ENCODE data around the gene CD58. TPM values are rescaled to one million over a fixed set of nuclear protein-coding genes. Genes with fewer than 3 reads are reported as not detected.

The CD58 gene
- total and polyA plus RNA-seq, 9 of the 15 experiments (the other 6 are each of a cell fraction or from before 2014, with no cell fraction given) = 18.1 to 113 (median 37.4) TPM

GRCh38 chr1:116471241-116471640 lies 99.6 kb downstream of the CD58 start (continued):
- no peak for TF ChIP-seq ZNF23 (CRISPR knock-in tag; IDR thresholded peaks at IDR 0.05)
- no peak for TF ChIP-seq SP2 (IDR thresholded peaks at IDR 0.05; ENCODE audit: extremely low read depth, low read depth, low read length, poor library complexity, severe bottlenecking)
- no peak for TF ChIP-seq ZBTB12 (CRISPR knock-in tag; IDR thresholded peaks at IDR 0.05)
- no peak for TF ChIP-seq ELF4 (CRISPR knock-in tag; IDR thresholded peaks at IDR 0.05)
- TF ChIP-seq RBM17 (IDR thresholded peaks at IDR 0.05; ENCODE audit: borderline replicate concordance, low read depth, low read length) = no peak
- no peak for TF ChIP-seq KLF13 (tag; IDR thresholded peaks at IDR 0.05; ENCODE audit: borderline replicate concordance, low read depth)
- TF ChIP-seq PKNOX1 (IDR thresholded peaks at IDR 0.05) = peak; percentile 40; the same call in 1 of the 2 replicates
- TF ChIP-seq DIDO1 (tag; IDR thresholded peaks at IDR 0.05; ENCODE audit: low read depth) = no peak
- TF ChIP-seq PCBP2 (IDR thresholded peaks at IDR 0.05; ENCODE audit: low read depth, low read length, poor library complexity, severe bottlenecking) = no peak
- no peak for TF ChIP-seq RBM15 (IDR thresholded peaks at IDR 0.05; ENCODE audit: insufficient read depth, low read length)
- no peak for TF ChIP-seq ERF (CRISPR knock-in tag; IDR thresholded peaks at IDR 0.05)
- no peak for TF ChIP-seq ZNF655 (CRISPR knock-in tag; IDR thresholded peaks at IDR 0.05)
- peak; percentile 54 to 66; a peak in 3 of 4 replicates for TF ChIP-seq KDM1A (IDR thresholded peaks at IDR 0.05)
- no peak for TF ChIP-seq PPARD (CRISPR knock-in tag; IDR thresholded peaks at IDR 0.05)
- no peak for TF ChIP-seq FOS (IDR thresholded peaks at IDR 0.05; ENCODE audit: extremely low read depth, insufficient read length)
- no peak for TF ChIP-seq ATF3 (IDR thresholded peaks at IDR 0.05)
- TF ChIP-seq ATF3 (CRISPR knock-in tag; conservative IDR thresholded peaks at IDR 0.05) = no peak
- TF ChIP-seq HBP1 (CRISPR knock-in tag; IDR thresholded peaks at IDR 0.05) = no peak
- TF ChIP-seq CTCF (IDR thresholded peaks at IDR 0.05 in 2 of 3, conservative IDR thresholded peaks at IDR 0.05 in 1 of 3; ENCODE audit: insufficient read depth in 2 of 3, low read depth in 1 of 3, low read length in 3 of 3) = peak; percentile 10 to 30 (median 28); a peak in 2 of 6 replicates
